Osteocyte (in vitro differentiated cells): ENCODE measurements around the gene MATN4. TPM values are rescaled to one million over a fixed set of nuclear protein-coding genes. Genes with fewer than 3 reads are reported as not detected.

Experiments
- DNase-seq: peaks from one replicate; pipeline ENCODE4 v3.0.0; 2021; ENCODE audit warnings: mixed read lengths; ENCODE audit not compliant: unreplicated experiment; ENCODE audit errors: extremely low spot score
- H3K27ac Mint-ChIP-seq: one replicate; pipeline ENCODE4 v1.8.0; 2021; ENCODE audit warnings: mild to moderate bottlenecking, mixed read lengths; ENCODE audit not compliant: unreplicated experiment
- H3K27me3 Mint-ChIP-seq: one replicate; pipeline ENCODE4 v1.8.0; 2021; ENCODE audit warnings: mixed read lengths; ENCODE audit not compliant: unreplicated experiment
- H3K36me3 Mint-ChIP-seq: one replicate; pipeline ENCODE4 v1.8.0; 2021; ENCODE audit warnings: mixed read lengths; ENCODE audit not compliant: unreplicated experiment
- H3K4me1 Mint-ChIP-seq: one replicate; pipeline ENCODE4 v1.8.0; 2021; ENCODE audit warnings: mixed read lengths; ENCODE audit not compliant: unreplicated experiment
- H3K4me3 Mint-ChIP-seq: one replicate; pipeline ENCODE4 v1.8.0; 2021; ENCODE audit warnings: mild to moderate bottlenecking, moderate library complexity, mixed read lengths; ENCODE audit not compliant: unreplicated experiment
- H3K9me3 Mint-ChIP-seq: one replicate; pipeline ENCODE4 v1.8.0; 2021; ENCODE audit warnings: mixed read lengths; ENCODE audit not compliant: unreplicated experiment
- total RNA-seq: library from RNA; stranded (reverse); gene quantifications from 2 replicates; pipeline ENCODE4 v1.2.1, GENCODE V29; 2021
- TF ChIP-seq, protein P1 (sequence below): fragments of 200-600 bp; sonication (generic); IDR thresholded peaks from 2 replicates; pipeline ENCODE4 v1.5.0; 2021; ENCODE audit warnings: antibody characterized with exemption, mild to moderate bottlenecking, moderate library complexity

The MATN4 gene
- total RNA-seq, 1 donor from 2014 or later = not detected

DNA sequence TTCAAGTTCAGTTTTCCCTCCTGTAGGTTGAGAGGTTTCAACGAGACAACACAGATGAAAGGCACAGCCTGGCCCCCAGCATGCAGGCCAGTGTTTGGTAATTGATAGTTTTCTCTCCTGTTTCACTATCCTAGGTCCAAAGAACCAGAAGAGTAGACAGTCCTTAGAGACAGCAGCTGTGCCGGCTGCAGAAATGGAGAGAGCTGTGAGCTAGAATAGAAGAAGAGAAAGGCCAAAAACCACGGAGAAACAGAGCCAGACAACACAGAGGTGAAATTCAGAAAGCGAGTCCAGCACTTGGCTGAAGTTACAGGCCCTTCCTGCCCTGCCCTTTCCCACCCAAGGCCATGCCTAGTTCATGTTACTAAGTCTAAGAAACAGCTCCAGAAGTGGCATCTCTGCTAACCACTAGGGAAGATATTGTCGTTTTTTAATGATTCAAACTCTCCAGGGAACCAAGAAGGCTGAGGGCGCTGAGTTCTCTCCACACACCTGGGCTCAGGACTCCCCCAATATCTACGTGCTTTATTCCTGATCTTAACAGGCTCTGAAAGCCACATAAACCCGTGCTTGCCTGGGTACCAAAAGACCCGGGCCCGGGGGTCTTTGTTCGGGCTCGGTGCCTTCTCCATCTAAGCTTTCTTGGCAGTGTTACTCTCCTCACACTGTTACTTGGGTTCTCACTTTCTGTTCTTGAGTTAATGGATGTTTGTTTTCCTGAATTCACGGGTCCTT, 18.0 kb downstream of the MATN4 start:
- DNase-seq = no peak
- Mint-ChIP-seq H3K27ac (no peak overlapping the region), H3K9me3 (no peaks in the 10 kb centered on the region), H3K36me3 (no peaks in the 10 kb centered on the region), H3K4me1 (peaks cover 7% of the 10 kb centered on the region), H3K4me3 (no peak overlapping the region), H3K27me3 (peaks cover 22% of the 10 kb centered on the region)
- TF ChIP-seq, protein P1, sequence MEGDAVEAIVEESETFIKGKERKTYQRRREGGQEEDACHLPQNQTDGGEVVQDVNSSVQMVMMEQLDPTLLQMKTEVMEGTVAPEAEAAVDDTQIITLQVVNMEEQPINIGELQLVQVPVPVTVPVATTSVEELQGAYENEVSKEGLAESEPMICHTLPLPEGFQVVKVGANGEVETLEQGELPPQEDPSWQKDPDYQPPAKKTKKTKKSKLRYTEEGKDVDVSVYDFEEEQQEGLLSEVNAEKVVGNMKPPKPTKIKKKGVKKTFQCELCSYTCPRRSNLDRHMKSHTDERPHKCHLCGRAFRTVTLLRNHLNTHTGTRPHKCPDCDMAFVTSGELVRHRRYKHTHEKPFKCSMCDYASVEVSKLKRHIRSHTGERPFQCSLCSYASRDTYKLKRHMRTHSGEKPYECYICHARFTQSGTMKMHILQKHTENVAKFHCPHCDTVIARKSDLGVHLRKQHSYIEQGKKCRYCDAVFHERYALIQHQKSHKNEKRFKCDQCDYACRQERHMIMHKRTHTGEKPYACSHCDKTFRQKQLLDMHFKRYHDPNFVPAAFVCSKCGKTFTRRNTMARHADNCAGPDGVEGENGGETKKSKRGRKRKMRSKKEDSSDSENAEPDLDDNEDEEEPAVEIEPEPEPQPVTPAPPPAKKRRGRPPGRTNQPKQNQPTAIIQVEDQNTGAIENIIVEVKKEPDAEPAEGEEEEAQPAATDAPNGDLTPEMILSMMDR = no peak

DNA sequence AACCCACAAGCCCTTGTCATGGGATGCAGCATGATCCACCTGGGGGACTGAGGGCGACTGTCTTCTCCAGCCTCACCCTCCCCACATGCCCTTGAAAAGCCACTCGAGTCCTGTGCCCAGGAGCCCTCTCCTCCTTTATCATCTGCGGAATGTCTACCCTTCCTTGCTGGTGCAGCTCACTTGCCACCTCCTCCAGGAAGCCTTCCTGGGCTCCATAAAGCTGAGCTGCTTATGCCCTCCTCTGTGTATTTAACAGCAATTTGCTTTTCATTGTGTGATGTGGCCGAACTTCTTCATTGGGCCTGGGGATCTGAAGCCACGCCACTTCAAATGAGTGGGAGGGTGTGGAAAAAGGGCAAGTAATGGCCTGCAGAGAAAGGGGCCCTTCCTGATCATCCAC, 19.2 kb downstream of the MATN4 start:
- H3K4me1 Mint-ChIP-seq = peaks cover 4% of the 10 kb centered on the region
- no peak overlapping the region for H3K27ac Mint-ChIP-seq
- TF ChIP-seq, protein P1 = no peak
- peaks cover 31% of the 10 kb centered on the region for H3K27me3 Mint-ChIP-seq
- H3K4me3 Mint-ChIP-seq = no peak overlapping the region
- no peaks in the 10 kb centered on the region for H3K36me3 Mint-ChIP-seq
- no peaks in the 10 kb centered on the region for H3K9me3 Mint-ChIP-seq
- DNase-seq = no peak

DNA sequence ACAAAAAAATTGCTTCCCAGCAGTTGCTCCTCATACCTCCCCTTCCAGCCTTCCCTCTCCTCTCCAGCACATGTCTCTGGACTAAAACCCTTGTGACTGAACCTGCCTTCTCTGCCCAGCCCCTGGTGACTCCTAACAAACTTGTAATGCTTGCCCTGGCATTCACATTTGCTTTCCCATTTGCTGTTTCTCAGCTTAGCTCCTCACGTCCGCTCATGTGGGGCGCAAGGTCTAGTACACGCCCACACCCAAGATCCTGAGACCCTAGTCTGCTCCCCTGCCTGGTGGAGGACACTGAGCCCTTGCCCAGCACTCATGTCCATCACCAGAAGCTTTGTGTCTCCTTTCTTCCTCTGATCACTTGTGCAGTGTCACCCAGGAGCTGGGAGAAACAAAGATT, 19.7 kb downstream of the MATN4 start:
- peaks cover 31% of the 10 kb centered on the region for H3K27me3 Mint-ChIP-seq
- no peaks in the 10 kb centered on the region for H3K9me3 Mint-ChIP-seq
- no peak overlapping the region for H3K4me3 Mint-ChIP-seq

DNA sequence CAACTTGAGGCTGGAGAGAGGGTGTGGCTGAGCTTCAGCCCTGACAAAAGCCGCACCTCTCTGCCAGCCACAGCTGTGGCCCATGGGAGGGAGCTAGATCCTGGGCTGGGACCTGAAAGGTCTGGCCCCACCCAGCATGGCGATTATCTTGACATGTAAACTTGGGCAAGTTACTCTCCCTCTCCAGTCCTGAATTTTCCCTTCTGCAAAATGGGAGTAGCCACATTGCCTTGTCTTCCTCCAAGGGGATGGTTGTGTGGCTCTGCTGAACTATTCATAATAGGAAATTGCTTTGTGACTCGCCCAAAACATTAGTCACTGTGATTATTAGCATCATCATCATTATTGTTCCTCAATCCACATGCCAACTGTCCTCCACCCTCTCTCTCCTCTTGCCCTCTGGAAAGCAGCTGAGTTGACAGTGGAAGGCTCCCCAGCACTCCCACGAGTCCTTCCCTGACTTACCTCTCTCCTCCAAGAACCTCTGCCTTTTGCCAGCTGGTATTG, 24.5 kb downstream of the MATN4 start:
- TF ChIP-seq, protein P1 = no peak
- H3K4me3 Mint-ChIP-seq = no peak overlapping the region
- no peaks in the 10 kb centered on the region for H3K4me1 Mint-ChIP-seq
- peaks cover 51% of the 10 kb centered on the region for H3K27me3 Mint-ChIP-seq
- H3K27ac Mint-ChIP-seq = no peak overlapping the region
- no peaks in the 10 kb centered on the region for H3K9me3 Mint-ChIP-seq
- no peak for DNase-seq
- H3K36me3 Mint-ChIP-seq = no peaks in the 10 kb centered on the region

More for the DNA sequence above, 19.7 kb downstream of the MATN4 start:
- TF ChIP-seq, protein P1 = no peak
- peaks cover 2% of the 10 kb centered on the region for H3K4me1 Mint-ChIP-seq
- H3K27ac Mint-ChIP-seq = no peak overlapping the region
- H3K36me3 Mint-ChIP-seq = no peaks in the 10 kb centered on the region
- DNase-seq = no peak

DNA sequence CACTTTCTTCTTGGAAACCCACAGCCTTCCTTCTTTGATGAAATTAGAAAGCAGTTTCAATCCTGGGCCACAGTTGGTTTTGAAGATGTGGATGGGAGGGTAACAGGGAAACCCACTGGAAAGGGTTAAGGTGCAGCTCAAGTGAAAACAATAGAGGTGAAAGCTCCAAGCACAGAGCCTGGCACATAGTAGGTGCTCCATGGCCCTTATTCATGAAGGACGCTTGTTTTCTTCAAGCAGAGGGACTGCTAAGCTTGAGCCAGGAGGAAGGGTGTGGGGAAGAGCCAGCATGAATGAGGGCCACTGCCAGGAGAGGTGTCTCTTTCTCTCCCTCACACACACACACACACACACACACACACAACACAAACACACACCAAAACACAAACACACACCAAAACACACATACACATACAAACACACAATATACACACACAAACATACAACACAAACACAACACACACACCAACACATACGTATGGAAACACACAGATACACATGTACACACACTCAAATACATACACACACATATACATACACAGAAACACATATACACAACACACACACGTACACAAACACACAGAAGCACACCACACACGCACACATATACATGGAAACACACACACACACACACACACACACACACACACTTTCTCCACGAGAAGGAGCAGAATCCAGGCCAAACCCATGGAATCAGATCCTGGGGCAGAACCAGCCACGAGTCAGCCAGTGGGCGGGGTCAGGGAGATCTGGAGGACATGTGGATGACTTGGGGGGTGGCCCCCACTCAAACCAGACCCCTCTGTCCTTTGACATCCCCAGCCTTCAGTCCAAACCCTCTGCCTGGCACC, 25.2 kb downstream of the MATN4 start:
- H3K4me1 Mint-ChIP-seq = no peaks in the 10 kb centered on the region
- DNase-seq = no peak
- no peak overlapping the region for H3K27ac Mint-ChIP-seq
- peaks cover 46% of the 10 kb centered on the region for H3K27me3 Mint-ChIP-seq
- TF ChIP-seq, protein P1 = no peak
- H3K9me3 Mint-ChIP-seq = no peaks in the 10 kb centered on the region
- H3K36me3 Mint-ChIP-seq = no peaks in the 10 kb centered on the region
- no peak overlapping the region for H3K4me3 Mint-ChIP-seq
